Measurements from ENCODE around the gene EFCAB5. TPM values are rescaled to one million over a fixed set of nuclear protein-coding genes. Genes with fewer than 3 reads are reported as not detected.

Gene EFCAB5
- total RNA-seq, 1 experiment from 2014 or later = 0.07 TPM

GRCh38 chr17:29962656-29963055 lies 21.2 kb downstream of the EFCAB5 start:
- H3K9me2 ChIP-seq (replicated peaks; ENCODE audit: low read length) = no peaks in the 10 kb centered on the region
- ATAC-seq = no peak
- ChIA-PET CTCF (interaction anchor here (0.6 kb wide), 1 partner anchor 135 kb away, joined by 4 read pairs; no protein-coding TSS in a partner anchor), POLR2A (ENCODE audit: unreplicated experiment) (no interaction called here)
- intact Hi-C loops (cut with micrococcal nuclease) = no loop called here
- H3K79me2 ChIP-seq (ENCODE audit: low read length) = no peaks in the 10 kb centered on the region
- no peak overlapping the region for H2AFZ ChIP-seq (ENCODE audit: low read length)
- no peaks in the 10 kb centered on the region for H3K36me3 ChIP-seq (ENCODE audit: low read depth, low read length)
- H3K4me1 ChIP-seq (ENCODE audit: insufficient read depth, low read length) = peaks cover 19% of the 10 kb centered on the region
- H3F3A ChIP-seq (ENCODE audit: low read length, unreplicated experiment) = no peaks in the 10 kb centered on the region
- no peak for TF ChIP-seq EZH2phosphoT487 (IDR thresholded peaks at IDR 0.05; ENCODE audit: borderline replicate concordance, low read length)
- no peak for TF ChIP-seq EZH2 (IDR thresholded peaks at IDR 0.05; ENCODE audit: low read length, unreplicated experiment)
- no TSS peak for BruUV-seq (replicated peaks)
- no peaks in the 10 kb centered on the region for H3K27me3 ChIP-seq (ENCODE audit: low read length)
- no peak overlapping the region for H3K4me2 ChIP-seq (ENCODE audit: low read length)
- no peak overlapping the region for H3K9ac ChIP-seq (ENCODE audit: low read length)
- no peak overlapping the region for H3K4me3 ChIP-seq (ENCODE audit: low read length)
- no peak overlapping the region for H3K27ac ChIP-seq (ENCODE audit: low read length)
- no peaks in the 10 kb centered on the region for H3K9me3 ChIP-seq (ENCODE audit: low read length)
- no peaks in the 10 kb centered on the region for H4K20me1 ChIP-seq (ENCODE audit: low read length)
- no peak for DNase-seq

- ChIA-PET CTCF (no interaction called here), POLR2A (ENCODE audit: unreplicated experiment) (no interaction called here)
- no peaks in the 10 kb centered on the region for H4K20me1 ChIP-seq (ENCODE audit: low read length)
- intact Hi-C loops (cut with micrococcal nuclease) = no loop called here
- H3K4me1 ChIP-seq (ENCODE audit: insufficient read depth, low read length) = no peaks in the 10 kb centered on the region
- no peaks in the 10 kb centered on the region for H3K27me3 ChIP-seq (ENCODE audit: low read length)
- H3K4me3 ChIP-seq (ENCODE audit: low read length) = no peak overlapping the region
- no peaks in the 10 kb centered on the region for H3K79me2 ChIP-seq (ENCODE audit: low read length)
- no peaks in the 10 kb centered on the region for H3F3A ChIP-seq (ENCODE audit: low read length, unreplicated experiment)
- no peak for TF ChIP-seq EZH2 (IDR thresholded peaks at IDR 0.05; ENCODE audit: low read length, unreplicated experiment)
- TF ChIP-seq CTCF (conservative IDR thresholded peaks at IDR 0.05; ENCODE audit: low read depth, low read length) = no peak
- no peak for TF ChIP-seq EZH2phosphoT487 (IDR thresholded peaks at IDR 0.05; ENCODE audit: borderline replicate concordance, low read length)
- no peaks in the 10 kb centered on the region for H3K36me3 ChIP-seq (ENCODE audit: low read depth, low read length)
- ATAC-seq (no peak), DNase-seq (no peak)
- H3K9ac ChIP-seq (ENCODE audit: low read length) = no peak overlapping the region
- H3K9me3 ChIP-seq (ENCODE audit: low read length) = no peaks in the 10 kb centered on the region
- H3K9me2 ChIP-seq (replicated peaks; ENCODE audit: low read length) = no peaks in the 10 kb centered on the region
- H3K4me2 ChIP-seq (ENCODE audit: low read length) = no peak overlapping the region
- H3K27ac ChIP-seq (ENCODE audit: low read length) = no peak overlapping the region
- BruUV-seq (replicated peaks) = no TSS peak
- H2AFZ ChIP-seq (ENCODE audit: low read length) = no peak overlapping the region
Measured at GRCh38 chr17:29968271-29968670, 26.8 kb downstream of the EFCAB5 start.

GRCh38 chr17:29972277-29972676 lies 30.8 kb downstream of the EFCAB5 start:
- ChIA-PET CTCF (no interaction called here), POLR2A (ENCODE audit: unreplicated experiment) (no interaction called here)
- no peak overlapping the region for H2AFZ ChIP-seq (ENCODE audit: low read length)
- no peaks in the 10 kb centered on the region for H3K27me3 ChIP-seq (ENCODE audit: low read length)
- H3K27ac ChIP-seq (ENCODE audit: low read length) = no peak overlapping the region
- ATAC-seq = no peak
- H3K4me3 ChIP-seq (ENCODE audit: low read length) = no peak overlapping the region
- H3F3A ChIP-seq (ENCODE audit: low read length, unreplicated experiment) = no peaks in the 10 kb centered on the region
- no TSS peak for BruUV-seq (replicated peaks)
- H4K20me1 ChIP-seq (ENCODE audit: low read length) = no peaks in the 10 kb centered on the region
- H3K4me2 ChIP-seq (ENCODE audit: low read length) = no peak overlapping the region
- H3K9ac ChIP-seq (ENCODE audit: low read length) = no peak overlapping the region
- no peaks in the 10 kb centered on the region for H3K9me3 ChIP-seq (ENCODE audit: low read length)
- DNase-seq = no peak
- no peaks in the 10 kb centered on the region for H3K36me3 ChIP-seq (ENCODE audit: low read depth, low read length)
- H3K9me2 ChIP-seq (replicated peaks; ENCODE audit: low read length) = no peaks in the 10 kb centered on the region
- no peak for TF ChIP-seq CTCF (conservative IDR thresholded peaks at IDR 0.05; ENCODE audit: low read depth, low read length)
- no peak for TF ChIP-seq EZH2phosphoT487 (IDR thresholded peaks at IDR 0.05; ENCODE audit: borderline replicate concordance, low read length)
- no peak for TF ChIP-seq EZH2 (IDR thresholded peaks at IDR 0.05; ENCODE audit: low read length, unreplicated experiment)
- intact Hi-C loops (cut with micrococcal nuclease) = no loop called here
- no peaks in the 10 kb centered on the region for H3K4me1 ChIP-seq (ENCODE audit: insufficient read depth, low read length)
- H3K79me2 ChIP-seq (ENCODE audit: low read length) = no peaks in the 10 kb centered on the region
